Left kidney (tissue), 2 donors: ENCODE measurements around the gene STING1. TPM values are rescaled to one million over a fixed set of nuclear protein-coding genes. Genes with fewer than 3 reads are reported as not detected.
A peak's percentile ranks its signal among the peaks of the same experiment; 100 is the strongest.
"Not testable (repeated sequence)": the region's sequence is repeated elsewhere in the genome, so short reads cannot be mapped to it uniquely, and the experiment has no call there.

ENCODE experiments used
- DNase-seq: peaks from one replicate; pipeline ENCODE4 v3.0.0-alpha.2; 2013
- polyA plus RNA-seq: library from polyadenylated mRNA; unstranded; fragments of 120-200 nt; gene quantifications from one replicate; pipeline ENCODE4 v1.2.1, GENCODE V29; 2013; ENCODE audit not compliant: insufficient read length

STING1 gene
- polyA plus RNA-seq, 1 donor: 31.6 TPM

GRCh38 chr5:139503879-139504278 is 21.3 kb upstream of the STING1 start:
- DNase-seq: not testable (repeated sequence)

GRCh38 chr5:139503036-139503817 is 20.7 kb upstream of the STING1 start:
- not testable (repeated sequence) for DNase-seq

GRCh38 chr5:139501381-139501780 is 18.8 kb upstream of the STING1 start:
- DNase-seq: no peak

GRCh38 chr5:139495638-139496435 is 13.3 kb upstream of the STING1 start:
- no peak for DNase-seq

GRCh38 chr5:139494832-139495231 is 12.3 kb upstream of the STING1 start:
- DNase-seq: no peak

- no peak for DNase-seq
Measured at GRCh38 chr5:139494256-139494655, 11.7 kb upstream of the STING1 start.

- no peak for DNase-seq
Measured at GRCh38 chr5:139492700-139493192, 10.2 kb upstream of the STING1 start.

- DNase-seq: no peak
Measured at GRCh38 chr5:139488260-139488659, 5.7 kb upstream of the STING1 start.

- no peak for DNase-seq
Measured at GRCh38 chr5:139486201-139486600, 3.6 kb upstream of the STING1 start.

- not testable (repeated sequence) for DNase-seq
Measured at GRCh38 chr5:139482890-139483208, 291 bp upstream of the STING1 start.

- no peak for DNase-seq
Measured at GRCh38 chr5:139481580-139482049, 943 bp downstream of the STING1 start.

GRCh38 chr5:139481122-139481533 is 1.4 kb downstream of the STING1 start:
- DNase-seq: no peak

GRCh38 chr5:139479729-139480128 is 2.8 kb downstream of the STING1 start:
- not testable (repeated sequence) for DNase-seq

GRCh38 chr5:139478657-139479423 is 3.7 kb downstream of the STING1 start:
- DNase-seq: not testable (repeated sequence)

- DNase-seq: no peak
Measured at GRCh38 chr5:139475865-139476617, 6.5 kb downstream of the STING1 start.

GRCh38 chr5:139474890-139475791 is 7.4 kb downstream of the STING1 start:
- DNase-seq: no peak

GRCh38 chr5:139473565-139473964 is 9.0 kb downstream of the STING1 start:
- no peak for DNase-seq

- peak; percentile 51 for DNase-seq
Measured at GRCh38 chr5:139473105-139473504, 9.5 kb downstream of the STING1 start.

- DNase-seq: no peak
Measured at GRCh38 chr5:139472386-139473030, 10.1 kb downstream of the STING1 start.

GRCh38 chr5:139470821-139471300 is 11.7 kb downstream of the STING1 start, which contains the start of gene SMIM33:
SMIM33 (plus strand) TSS chr5:139471004; CDS start chr5:139471122, 118 bp downstream.
- no peak for DNase-seq
